ENCODE results near the gene CRBN. TPM values are rescaled to one million over a fixed set of nuclear protein-coding genes. Genes with fewer than 3 reads are reported as not detected.

Gene CRBN
- total and polyA plus RNA-seq, 2 of the 13 experiments (the other 11 are each of a cell fraction or from before 2014, with no cell fraction given): 30.8 to 36.1 TPM

DNA sequence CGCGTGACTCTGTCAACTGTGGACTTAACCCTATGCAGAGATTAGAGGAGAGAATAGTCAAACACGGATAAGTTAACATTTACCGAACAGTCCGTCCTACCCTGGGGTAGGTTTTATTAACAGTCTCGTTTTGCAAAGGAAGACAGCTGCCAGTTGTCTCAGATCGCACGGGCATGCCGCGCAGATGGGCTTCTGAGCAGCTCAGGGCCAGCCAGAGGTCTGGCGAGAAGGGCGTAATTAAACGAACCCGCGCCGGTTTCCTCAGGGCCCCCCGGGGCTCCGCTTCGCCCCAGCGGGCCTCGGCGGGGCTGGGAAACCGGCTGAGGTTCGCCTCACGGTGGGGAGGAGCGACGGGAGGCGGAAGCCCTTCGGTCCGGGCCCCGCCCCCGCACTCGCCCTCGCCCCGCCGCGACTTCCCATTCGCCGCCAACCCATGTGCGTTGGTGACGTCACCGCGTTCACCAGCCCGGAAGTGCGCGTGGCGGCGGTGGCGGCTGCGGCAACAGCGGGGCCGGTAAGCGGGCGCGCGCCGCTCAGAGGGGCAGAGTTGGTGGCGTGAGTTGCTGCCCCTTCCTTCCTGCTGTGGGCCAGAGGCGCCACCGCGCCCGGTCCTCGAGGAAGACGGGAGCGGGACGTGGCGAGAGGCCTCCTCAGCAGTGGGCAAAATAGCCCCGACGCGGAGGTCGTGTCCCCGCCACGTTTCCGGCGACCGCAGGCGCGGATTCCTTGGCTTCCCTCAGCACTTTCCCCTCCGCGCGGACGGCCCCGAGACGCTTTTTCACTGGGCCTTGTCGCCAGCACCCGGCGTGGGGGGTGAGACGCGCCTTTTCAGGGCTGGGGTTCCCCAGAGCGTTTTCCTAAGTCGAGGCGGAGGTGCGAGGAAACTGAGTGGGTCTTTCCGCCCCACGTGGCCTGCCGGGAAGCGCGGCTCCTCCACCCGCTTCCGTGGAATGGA is 52.7 kb downstream of the CRBN start, which contains the start of gene TRNT1 (continued):
- TF ChIP-seq, protein P1, sequence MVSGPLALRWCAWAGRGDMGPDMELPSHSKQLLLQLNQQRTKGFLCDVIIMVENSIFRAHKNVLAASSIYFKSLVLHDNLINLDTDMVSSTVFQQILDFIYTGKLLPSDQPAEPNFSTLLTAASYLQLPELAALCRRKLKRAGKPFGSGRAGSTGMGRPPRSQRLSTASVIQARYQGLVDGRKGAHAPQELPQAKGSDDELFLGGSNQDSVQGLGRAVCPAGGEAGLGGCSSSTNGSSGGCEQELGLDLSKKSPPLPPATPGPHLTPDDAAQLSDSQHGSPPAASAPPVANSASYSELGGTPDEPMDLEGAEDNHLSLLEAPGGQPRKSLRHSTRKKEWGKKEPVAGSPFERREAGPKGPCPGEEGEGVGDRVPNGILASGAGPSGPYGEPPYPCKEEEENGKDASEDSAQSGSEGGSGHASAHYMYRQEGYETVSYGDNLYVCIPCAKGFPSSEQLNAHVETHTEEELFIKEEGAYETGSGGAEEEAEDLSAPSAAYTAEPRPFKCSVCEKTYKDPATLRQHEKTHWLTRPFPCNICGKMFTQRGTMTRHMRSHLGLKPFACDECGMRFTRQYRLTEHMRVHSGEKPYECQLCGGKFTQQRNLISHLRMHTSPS (CRISPR knock-in tag; IDR thresholded peaks at IDR 0.05; ENCODE audit: low read depth): no peak
- TF ChIP-seq, protein P2, sequence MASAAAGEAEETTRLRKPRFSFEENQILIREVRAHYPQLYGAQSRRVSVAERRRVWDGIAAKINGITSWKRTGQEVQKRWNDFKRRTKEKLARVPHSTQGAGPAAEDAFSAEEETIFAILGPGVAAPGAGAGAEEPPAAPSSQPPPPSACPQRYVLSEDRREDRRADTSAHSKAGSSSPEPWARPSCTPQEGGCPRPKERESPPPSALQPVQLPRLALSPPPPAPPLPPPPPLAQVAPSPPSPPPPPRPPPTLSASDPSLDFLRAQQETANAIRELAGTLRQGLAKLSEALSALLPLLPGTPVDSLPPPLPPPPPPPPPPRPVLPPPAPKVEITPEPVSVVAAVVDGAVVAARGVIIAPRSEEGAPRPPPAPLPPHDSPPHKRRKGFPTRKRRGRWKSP (CRISPR knock-in tag; IDR thresholded peaks at IDR 0.05): 0 out of 2 replicates have a peak, but pooled peaks have one; percentile 51
- no peak for TF ChIP-seq NCOR1 (IDR thresholded peaks at IDR 0.05; ENCODE audit: borderline replicate concordance, low read length)
- TF ChIP-seq, protein P3, sequence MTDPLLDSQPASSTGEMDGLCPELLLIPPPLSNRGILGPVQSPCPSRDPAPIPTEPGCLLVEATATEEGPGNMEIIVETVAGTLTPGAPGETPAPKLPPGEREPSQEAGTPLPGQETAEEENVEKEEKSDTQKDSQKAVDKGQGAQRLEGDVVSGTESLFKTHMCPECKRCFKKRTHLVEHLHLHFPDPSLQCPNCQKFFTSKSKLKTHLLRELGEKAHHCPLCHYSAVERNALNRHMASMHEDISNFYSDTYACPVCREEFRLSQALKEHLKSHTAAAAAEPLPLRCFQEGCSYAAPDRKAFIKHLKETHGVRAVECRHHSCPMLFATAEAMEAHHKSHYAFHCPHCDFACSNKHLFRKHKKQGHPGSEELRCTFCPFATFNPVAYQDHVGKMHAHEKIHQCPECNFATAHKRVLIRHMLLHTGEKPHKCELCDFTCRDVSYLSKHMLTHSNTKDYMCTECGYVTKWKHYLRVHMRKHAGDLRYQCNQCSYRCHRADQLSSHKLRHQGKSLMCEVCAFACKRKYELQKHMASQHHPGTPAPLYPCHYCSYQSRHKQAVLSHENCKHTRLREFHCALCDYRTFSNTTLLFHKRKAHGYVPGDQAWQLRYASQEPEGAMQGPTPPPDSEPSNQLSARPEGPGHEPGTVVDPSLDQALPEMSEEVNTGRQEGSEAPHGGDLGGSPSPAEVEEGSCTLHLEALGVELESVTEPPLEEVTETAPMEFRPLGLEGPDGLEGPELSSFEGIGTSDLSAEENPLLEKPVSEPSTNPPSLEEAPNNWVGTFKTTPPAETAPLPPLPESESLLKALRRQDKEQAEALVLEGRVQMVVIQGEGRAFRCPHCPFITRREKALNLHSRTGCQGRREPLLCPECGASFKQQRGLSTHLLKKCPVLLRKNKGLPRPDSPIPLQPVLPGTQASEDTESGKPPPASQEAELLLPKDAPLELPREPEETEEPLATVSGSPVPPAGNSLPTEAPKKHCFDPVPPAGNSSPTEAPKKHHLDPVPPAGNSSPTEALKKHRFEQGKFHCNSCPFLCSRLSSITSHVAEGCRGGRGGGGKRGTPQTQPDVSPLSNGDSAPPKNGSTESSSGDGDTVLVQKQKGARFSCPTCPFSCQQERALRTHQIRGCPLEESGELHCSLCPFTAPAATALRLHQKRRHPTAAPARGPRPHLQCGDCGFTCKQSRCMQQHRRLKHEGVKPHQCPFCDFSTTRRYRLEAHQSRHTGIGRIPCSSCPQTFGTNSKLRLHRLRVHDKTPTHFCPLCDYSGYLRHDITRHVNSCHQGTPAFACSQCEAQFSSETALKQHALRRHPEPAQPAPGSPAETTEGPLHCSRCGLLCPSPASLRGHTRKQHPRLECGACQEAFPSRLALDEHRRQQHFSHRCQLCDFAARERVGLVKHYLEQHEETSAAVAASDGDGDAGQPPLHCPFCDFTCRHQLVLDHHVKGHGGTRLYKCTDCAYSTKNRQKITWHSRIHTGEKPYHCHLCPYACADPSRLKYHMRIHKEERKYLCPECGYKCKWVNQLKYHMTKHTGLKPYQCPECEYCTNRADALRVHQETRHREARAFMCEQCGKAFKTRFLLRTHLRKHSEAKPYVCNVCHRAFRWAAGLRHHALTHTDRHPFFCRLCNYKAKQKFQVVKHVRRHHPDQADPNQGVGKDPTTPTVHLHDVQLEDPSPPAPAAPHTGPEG (CRISPR knock-in tag; IDR thresholded peaks at IDR 0.05): peak; percentile 36; the same call in 1 of the 2 replicates
- no peak for TF ChIP-seq ZNF24 (IDR thresholded peaks at IDR 0.05)
- TF ChIP-seq IRF2 (CRISPR knock-in tag; IDR thresholded peaks at IDR 0.05): peak; percentile 77
- TF ChIP-seq, protein P4, sequence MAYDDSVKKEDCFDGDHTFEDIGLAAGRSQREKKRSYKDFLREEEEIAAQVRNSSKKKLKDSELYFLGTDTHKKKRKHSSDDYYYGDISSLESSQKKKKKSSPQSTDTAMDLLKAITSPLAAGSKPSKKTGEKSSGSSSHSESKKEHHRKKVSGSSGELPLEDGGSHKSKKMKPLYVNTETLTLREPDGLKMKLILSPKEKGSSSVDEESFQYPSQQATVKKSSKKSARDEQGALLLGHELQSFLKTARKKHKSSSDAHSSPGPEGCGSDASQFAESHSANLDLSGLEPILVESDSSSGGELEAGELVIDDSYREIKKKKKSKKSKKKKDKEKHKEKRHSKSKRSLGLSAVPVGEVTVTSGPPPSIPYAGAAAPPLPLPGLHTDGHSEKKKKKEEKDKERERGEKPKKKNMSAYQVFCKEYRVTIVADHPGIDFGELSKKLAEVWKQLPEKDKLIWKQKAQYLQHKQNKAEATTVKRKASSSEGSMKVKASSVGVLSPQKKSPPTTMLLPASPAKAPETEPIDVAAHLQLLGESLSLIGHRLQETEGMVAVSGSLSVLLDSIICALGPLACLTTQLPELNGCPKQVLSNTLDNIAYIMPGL (CRISPR knock-in tag; IDR thresholded peaks at IDR 0.05; ENCODE audit: borderline replicate concordance in 1 of 2, low read depth in 1 of 2): peak in 1 of 2 experiments; percentile 85; a peak in 2 of 4 replicates
- TF ChIP-seq, protein P5, sequence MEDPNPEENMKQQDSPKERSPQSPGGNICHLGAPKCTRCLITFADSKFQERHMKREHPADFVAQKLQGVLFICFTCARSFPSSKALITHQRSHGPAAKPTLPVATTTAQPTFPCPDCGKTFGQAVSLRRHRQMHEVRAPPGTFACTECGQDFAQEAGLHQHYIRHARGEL (CRISPR knock-in tag; IDR thresholded peaks at IDR 0.05): no peak
- TF ChIP-seq, protein P6, sequence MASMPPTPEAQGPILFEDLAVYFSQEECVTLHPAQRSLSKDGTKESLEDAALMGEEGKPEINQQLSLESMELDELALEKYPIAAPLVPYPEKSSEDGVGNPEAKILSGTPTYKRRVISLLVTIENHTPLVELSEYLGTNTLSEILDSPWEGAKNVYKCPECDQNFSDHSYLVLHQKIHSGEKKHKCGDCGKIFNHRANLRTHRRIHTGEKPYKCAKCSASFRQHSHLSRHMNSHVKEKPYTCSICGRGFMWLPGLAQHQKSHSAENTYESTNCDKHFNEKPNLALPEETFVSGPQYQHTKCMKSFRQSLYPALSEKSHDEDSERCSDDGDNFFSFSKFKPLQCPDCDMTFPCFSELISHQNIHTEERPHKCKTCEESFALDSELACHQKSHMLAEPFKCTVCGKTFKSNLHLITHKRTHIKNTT (CRISPR knock-in tag; IDR thresholded peaks at IDR 0.05): no peak
- TF ChIP-seq NRL (CRISPR knock-in tag; IDR thresholded peaks at IDR 0.05; ENCODE audit: borderline replicate concordance): peak; percentile 82; the same call in 1 of the 2 replicates
- no peak for TF ChIP-seq ZNF251 (CRISPR knock-in tag; IDR thresholded peaks at IDR 0.05)
- TF ChIP-seq MEIS1 (CRISPR knock-in tag; IDR thresholded peaks at IDR 0.05; ENCODE audit: borderline replicate concordance): no peak; the same call in 1 of the 2 replicates

Measured in HepG2 (cell line).